ENCODE results near the gene DSCAML1. TPM values are rescaled to one million over a fixed set of nuclear protein-coding genes. Genes with fewer than 3 reads are reported as not detected.

The DSCAML1 gene
- total and polyA plus RNA-seq, 8 donors, result 0.08 to 2.9 (median 0.45) TPM

DNA sequence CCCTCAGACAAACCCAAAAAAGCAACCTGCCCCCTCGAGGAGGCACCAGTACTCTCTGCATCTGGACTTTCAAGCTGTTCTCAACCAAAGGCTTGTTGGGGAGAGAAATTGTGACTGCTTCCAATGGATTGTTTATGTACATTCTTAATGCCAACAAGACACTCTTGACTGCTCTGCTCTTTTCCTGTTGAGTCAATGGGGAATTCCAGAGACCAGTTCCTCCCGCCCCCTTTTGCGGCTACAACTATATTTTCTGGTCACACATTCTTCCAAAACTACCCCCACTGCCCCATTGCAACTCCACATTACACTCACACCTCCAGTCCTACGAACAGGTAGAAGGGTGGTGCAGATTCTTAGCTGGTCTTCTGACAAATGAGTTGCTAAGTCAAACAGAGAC is 187.0 kb downstream of the DSCAML1 start:
- Histone ChIP-seq H3K4me3 (no peak overlapping the region), H3K36me3 (no peaks in the 10 kb centered on the region), H3K4me1 (no peaks in the 10 kb centered on the region), H3K27me3 (peaks cover 0 to 50% (median 0%) of the 10 kb centered on the region in 3 donors), H3K9me3 (peaks cover 0 to 3% (median 0%) of the 10 kb centered on the region in 4 donors), H3K27ac (no peak overlapping the region)
- no peak for TF ChIP-seq CTCF (IDR thresholded peaks at IDR 0.05)
- no peak for TF ChIP-seq POLR2AphosphoS5 (IDR thresholded peaks at IDR 0.05)
- TF ChIP-seq POLR2A (IDR thresholded peaks at IDR 0.05), result no peak
- no peak for TF ChIP-seq EP300 (IDR thresholded peaks at IDR 0.05)
- WGBS, 5 donors, result 50 to 62% (median 56%) methylated on average over 4 of the region's 4 CpGs
- intact Hi-C loops (cut with DNase I; ENCODE audit: low total_unique reads), result no loop called here
- DNase-seq, result no peak

DNA sequence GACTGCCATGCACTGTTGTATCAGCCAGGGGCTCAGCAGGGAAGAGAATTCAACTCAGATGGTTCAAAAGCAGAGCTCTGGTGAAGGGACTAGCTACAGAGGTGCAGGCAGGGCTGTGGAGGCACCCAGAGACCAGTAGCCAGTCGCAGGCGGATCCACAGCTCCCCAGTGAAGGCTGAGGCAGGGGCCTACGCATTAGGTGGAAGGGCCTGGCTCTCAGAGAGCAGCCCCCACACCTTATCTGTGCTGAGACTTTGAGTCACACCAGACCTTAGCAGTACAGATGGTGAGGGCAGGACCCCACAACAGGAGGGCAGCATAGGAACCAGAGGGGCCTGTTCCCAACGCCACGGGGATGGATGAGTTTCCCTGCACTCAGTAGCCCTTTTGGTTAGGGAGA is 189.6 kb downstream of the DSCAML1 start:
- Histone ChIP-seq H3K36me3 (no peaks in the 10 kb centered on the region), H3K27ac (no peak overlapping the region), H3K4me1 (no peaks in the 10 kb centered on the region), H3K27me3 (peaks cover 0 to 33% (median 0%) of the 10 kb centered on the region in 3 donors), H3K4me3 (no peak overlapping the region), H3K9me3 (no peaks in the 10 kb centered on the region)
- TF ChIP-seq POLR2AphosphoS5 (IDR thresholded peaks at IDR 0.05) (no peak), POLR2A (IDR thresholded peaks at IDR 0.05) (no peak), CTCF (IDR thresholded peaks at IDR 0.05) (no peak), EP300 (IDR thresholded peaks at IDR 0.05) (no peak)
- no peak for DNase-seq
- intact Hi-C loops (cut with DNase I; ENCODE audit: low total_unique reads), result no loop called here
- 60 to 80% (median 73%) methylated on average over 4 to 5 of the region's 5 CpGs for WGBS, 5 donors

DNA sequence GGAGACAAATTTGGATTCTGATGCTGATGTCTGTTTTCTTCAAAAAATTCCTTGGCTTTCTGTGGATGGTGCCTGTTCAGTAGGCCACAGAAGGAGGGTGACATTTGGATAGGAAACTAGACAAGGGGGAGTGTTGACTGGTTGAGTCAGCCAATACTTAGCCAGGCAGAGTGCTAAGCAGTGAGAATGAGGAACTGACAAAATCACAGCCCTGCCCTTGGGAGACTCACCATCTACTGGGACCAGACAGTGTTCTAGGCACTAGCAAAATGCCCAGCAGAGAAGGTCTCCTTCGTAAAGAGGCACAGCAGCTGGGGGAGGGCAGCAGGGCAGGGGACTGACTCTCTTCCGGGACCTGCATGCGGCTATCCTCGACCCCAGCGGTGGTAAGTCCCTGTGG is 190.2 kb downstream of the DSCAML1 start:
- no peaks in the 10 kb centered on the region for H3K36me3 ChIP-seq
- H3K4me1 ChIP-seq, result no peaks in the 10 kb centered on the region
- no peaks in the 10 kb centered on the region for H3K9me3 ChIP-seq
- WGBS, 5 donors, result 82 to 89% (median 86%) methylated on average over 5 of the region's 5 CpGs
- no peak overlapping the region for H3K27ac ChIP-seq
- peaks cover 0 to 26% (median 0%) of the 10 kb centered on the region in 3 donors for H3K27me3 ChIP-seq
- intact Hi-C loops (cut with DNase I; ENCODE audit: low total_unique reads), result no loop called here
- H3K4me3 ChIP-seq, result no peak overlapping the region
- TF ChIP-seq POLR2A (IDR thresholded peaks at IDR 0.05), result no peak
- no peak for TF ChIP-seq CTCF (IDR thresholded peaks at IDR 0.05)
- TF ChIP-seq EP300 (IDR thresholded peaks at IDR 0.05), result no peak
- TF ChIP-seq POLR2AphosphoS5 (IDR thresholded peaks at IDR 0.05), result no peak
- DNase-seq, result no peak

DNA sequence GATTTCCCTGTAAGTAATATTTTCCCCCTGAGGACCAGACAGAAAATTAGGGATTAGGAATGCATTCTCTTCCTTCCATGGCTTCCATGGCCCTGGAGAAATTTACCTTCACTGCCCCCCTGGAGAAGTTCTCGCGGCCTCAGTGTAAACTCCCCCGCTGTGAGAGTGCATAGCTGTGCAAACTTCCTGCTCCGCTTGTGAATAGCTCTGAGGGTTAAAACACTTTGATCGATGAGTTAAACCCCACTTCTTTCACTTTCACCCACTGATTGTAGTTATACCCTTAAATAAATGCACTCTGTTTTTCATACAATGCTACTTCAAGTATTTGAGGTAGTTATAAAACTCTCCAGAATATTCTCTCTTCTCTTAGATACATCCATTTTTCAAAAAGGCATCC is 190.8 kb downstream of the DSCAML1 start:
- H3K36me3 ChIP-seq, result no peaks in the 10 kb centered on the region
- intact Hi-C loops (cut with DNase I; ENCODE audit: low total_unique reads), result no loop called here
- no peaks in the 10 kb centered on the region for H3K4me1 ChIP-seq
- no peak for TF ChIP-seq POLR2A (IDR thresholded peaks at IDR 0.05)
- TF ChIP-seq POLR2AphosphoS5 (IDR thresholded peaks at IDR 0.05), result no peak
- TF ChIP-seq CTCF (IDR thresholded peaks at IDR 0.05), result no peak
- TF ChIP-seq EP300 (IDR thresholded peaks at IDR 0.05), result no peak
- H3K27me3 ChIP-seq, result peaks cover 0 to 26% (median 0%) of the 10 kb centered on the region in 3 donors
- no peak for DNase-seq
- WGBS, 5 donors, result 29 to 39% (median 34%) methylated on average over 5 of the region's 5 CpGs
- H3K9me3 ChIP-seq, result no peaks in the 10 kb centered on the region
- H3K4me3 ChIP-seq, result no peak overlapping the region
- H3K27ac ChIP-seq, result no peak overlapping the region
